Renal cortical epithelial cell (primary cell): Measurements from ENCODE around the gene RASL10B. TPM values are rescaled to one million over a fixed set of nuclear protein-coding genes. Genes with fewer than 3 reads are reported as not detected.
A peak's percentile ranks its signal among the peaks of the same experiment; 100 is the strongest.
"Not testable (repeated sequence)": the region's sequence is repeated elsewhere in the genome, so short reads cannot be mapped to it uniquely, and the experiment has no call there.

Source experiments
- DNase-seq: peaks from one replicate; pipeline ENCODE4 v3.0.0-alpha.2; 2011; ENCODE audit warnings: low read depth
- total RNA-seq: library from RNA; depleted of rRNA; stranded (reverse); fragments of >200 nt; gene quantifications from 2 replicates; pipeline ENCODE4 v1.2.3, GENCODE V29; 2014

The RASL10B gene
- total RNA-seq, 1 donor from 2014 or later = 1.8 TPM

- no peak for DNase-seq
Measured at GRCh38 chr17:35742896-35743477, 11.5 kb downstream of the RASL10B start.

GRCh38 chr17:35743626-35744328 lies 12.3 kb downstream of the RASL10B start:
- DNase-seq = peak; percentile 27

GRCh38 chr17:35744830-35745229 lies 13.4 kb downstream of the RASL10B start:
- no peak for DNase-seq

- no peak for DNase-seq
Measured at GRCh38 chr17:35745246-35745645, 13.8 kb downstream of the RASL10B start.

GRCh38 chr17:35745749-35746320 lies 14.4 kb downstream of the RASL10B start:
- no peak for DNase-seq

GRCh38 chr17:35747540-35748017 lies 16.1 kb downstream of the RASL10B start:
- DNase-seq = peak; percentile 54

GRCh38 chr17:35748341-35748841 lies 17.0 kb downstream of the RASL10B start:
- peak; percentile 61 for DNase-seq

GRCh38 chr17:35748979-35749378 lies 17.5 kb downstream of the RASL10B start:
- no peak for DNase-seq

- DNase-seq = no peak
Measured at GRCh38 chr17:35749560-35750412, 18.3 kb downstream of the RASL10B start.

- no peak for DNase-seq
Measured at GRCh38 chr17:35750526-35751395, 19.3 kb downstream of the RASL10B start.

- not testable (repeated sequence) for DNase-seq
Measured at GRCh38 chr17:35751541-35751940, 20.1 kb downstream of the RASL10B start.

- no peak for DNase-seq
Measured at GRCh38 chr17:35752471-35752870, 21.0 kb downstream of the RASL10B start.

GRCh38 chr17:35752945-35753764 lies 21.7 kb downstream of the RASL10B start, which contains the start of gene GAS2L2:
Gene GAS2L2 (minus strand): TSS chr17:35753239. CDS start chr17:35752850, 389 bp downstream.
- DNase-seq = no peak

- DNase-seq = no peak
Measured at GRCh38 chr17:35757243-35757642, 25.8 kb downstream of the RASL10B start.

GRCh38 chr17:35760587-35760986 lies 29.1 kb downstream of the RASL10B start, which contains the start of gene C17orf50:
Gene C17orf50 (plus strand): TSS chr17:35760887. CDS start chr17:35760942, 55 bp downstream.
- no peak for DNase-seq

GRCh38 chr17:35761601-35762000 lies 30.2 kb downstream of the RASL10B start:
- DNase-seq = peak; percentile 18

GRCh38 chr17:35763767-35764122 lies 32.3 kb downstream of the RASL10B start:
- no peak for DNase-seq

- DNase-seq = peak; percentile 61
Measured at GRCh38 chr17:35764123-35764991, 32.9 kb downstream of the RASL10B start.
